Stimulated activated CD4-positive, alpha-beta T cell treated with anti-CD3 and anti-CD28 coated beads, TNF-alpha, amount 100 ng/mL, for 48 hours (primary cell): ENCODE results near the gene DNAJC1.
"Not testable (repeated sequence)": the region's sequence is repeated elsewhere in the genome, so short reads cannot be mapped to it uniquely, and the experiment has no call there.

Experiments used
- DNase-seq, 3 donors: peaks; one replicate each; pipeline ENCODE4 v3.0.0-alpha.2; 2020; ENCODE audit warnings: low read depth in 3 of 3

DNAJC1 gene

GRCh38 chr10:21904930-21905329 lies 98.6 kb downstream of the DNAJC1 start:
- DNase-seq, result no peak

- no peak for DNase-seq
These were observed 103.8 kb downstream of the DNAJC1 start for GRCh38 chr10:21899736-21900135.

GRCh38 chr10:21895932-21896331 lies 107.6 kb downstream of the DNAJC1 start:
- no peak for DNase-seq

GRCh38 chr10:21894648-21895342 lies 108.7 kb downstream of the DNAJC1 start:
- DNase-seq, result no peak

GRCh38 chr10:21891439-21891838 lies 112.1 kb downstream of the DNAJC1 start:
- no peak for DNase-seq

GRCh38 chr10:21889477-21890275 lies 113.9 kb downstream of the DNAJC1 start:
- no peak for DNase-seq

- no peak for DNase-seq
These were observed 114.6 kb downstream of the DNAJC1 start for GRCh38 chr10:21888959-21889358.

GRCh38 chr10:21885940-21886339 lies 117.6 kb downstream of the DNAJC1 start:
- DNase-seq, result no peak

- no peak for DNase-seq
These were observed 130.3 kb downstream of the DNAJC1 start for GRCh38 chr10:21873198-21873597.

- not testable (repeated sequence) for DNase-seq
These were observed 130.8 kb downstream of the DNAJC1 start for GRCh38 chr10:21872771-21873170.

GRCh38 chr10:21870849-21871248 lies 132.7 kb downstream of the DNAJC1 start:
- DNase-seq, result no peak

- not testable (repeated sequence) for DNase-seq
These were observed 134.4 kb downstream of the DNAJC1 start for GRCh38 chr10:21869087-21869486.

GRCh38 chr10:21860718-21861117 lies 142.8 kb downstream of the DNAJC1 start:
- no peak for DNase-seq

GRCh38 chr10:21858455-21858854 lies 145.1 kb downstream of the DNAJC1 start:
- no peak for DNase-seq

- no peak for DNase-seq
These were observed 153.9 kb downstream of the DNAJC1 start for GRCh38 chr10:21849607-21850006.

GRCh38 chr10:21843645-21844044 lies 159.9 kb downstream of the DNAJC1 start:
- no peak for DNase-seq

- DNase-seq, result not testable (repeated sequence)
These were observed 162.3 kb downstream of the DNAJC1 start for GRCh38 chr10:21841273-21841672.

GRCh38 chr10:21837487-21837886 lies 166.0 kb downstream of the DNAJC1 start:
- not testable (repeated sequence) for DNase-seq

GRCh38 chr10:21834574-21834973 lies 169.0 kb downstream of the DNAJC1 start:
- DNase-seq, result not testable (repeated sequence)

- no peak for DNase-seq
These were observed 170.8 kb downstream of the DNAJC1 start for GRCh38 chr10:21832821-21833130.

- DNase-seq, result no peak
These were observed 171.3 kb downstream of the DNAJC1 start for GRCh38 chr10:21831986-21832820.

GRCh38 chr10:21830037-21830436 lies 173.5 kb downstream of the DNAJC1 start:
- DNase-seq, result no peak
